Stimulated activated CD8-positive, alpha-beta memory T cell treated with anti-CD3 and anti-CD28 coated beads, Interleukin-2, amount 100 ng/mL, for 48 hours (primary cell): Measurements from ENCODE around the gene AP4E1.
"Not testable (repeated sequence)": the region's sequence is repeated elsewhere in the genome, so short reads cannot be mapped to it uniquely, and the experiment has no call there.

Experiments
- DNase-seq, 2 donors: peaks; one replicate each; pipeline ENCODE4 v3.0.0-alpha.2; 2020; ENCODE audit warnings: low read depth in 2 of 2

The AP4E1 gene

DNA sequence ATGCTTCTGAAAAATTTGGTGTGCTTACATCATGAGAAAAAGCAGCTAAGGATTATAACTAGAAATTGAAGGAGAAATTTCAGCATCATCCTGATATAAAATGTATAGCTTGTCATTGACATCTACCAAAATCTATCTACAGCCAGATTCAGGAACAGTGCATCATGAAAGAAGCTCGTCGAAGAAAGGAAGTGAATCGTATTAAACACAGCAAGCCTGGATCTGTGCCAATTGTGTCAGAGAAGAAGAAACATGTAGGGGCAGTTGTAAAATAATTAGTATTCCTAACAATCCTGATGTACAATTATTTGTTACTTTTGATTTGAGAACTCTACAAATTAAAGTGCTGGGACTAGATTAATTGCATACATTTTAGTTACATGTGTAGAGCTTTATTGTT is 37.2 kb downstream of the AP4E1 start:
- no peak for DNase-seq

DNA sequence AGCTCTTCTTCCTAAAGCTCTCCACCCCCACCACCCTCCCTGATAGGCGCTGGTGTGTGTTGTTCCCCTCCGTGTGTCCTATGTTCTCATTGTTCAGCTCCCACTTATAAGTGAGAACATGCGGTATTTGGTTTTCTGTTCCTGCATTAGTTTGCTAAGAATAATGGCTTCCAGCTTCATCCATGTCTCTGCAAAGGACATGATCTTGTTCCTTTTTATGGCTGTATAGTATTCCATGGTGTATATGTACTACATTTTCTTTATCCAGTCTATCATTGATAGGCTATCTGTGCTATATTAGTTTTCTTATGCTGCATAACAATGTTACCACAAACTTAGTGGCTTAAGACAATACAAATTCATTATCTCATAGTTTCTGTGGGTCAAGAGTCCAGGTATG is 42.3 kb downstream of the AP4E1 start:
- DNase-seq = not testable (repeated sequence)

- DNase-seq = no peak
These were observed 44.8 kb downstream of the AP4E1 start for GRCh38 chr15:50953302-50953701.

- DNase-seq = not testable (repeated sequence)
These were observed 46.4 kb downstream of the AP4E1 start for GRCh38 chr15:50954837-50955236.

DNA sequence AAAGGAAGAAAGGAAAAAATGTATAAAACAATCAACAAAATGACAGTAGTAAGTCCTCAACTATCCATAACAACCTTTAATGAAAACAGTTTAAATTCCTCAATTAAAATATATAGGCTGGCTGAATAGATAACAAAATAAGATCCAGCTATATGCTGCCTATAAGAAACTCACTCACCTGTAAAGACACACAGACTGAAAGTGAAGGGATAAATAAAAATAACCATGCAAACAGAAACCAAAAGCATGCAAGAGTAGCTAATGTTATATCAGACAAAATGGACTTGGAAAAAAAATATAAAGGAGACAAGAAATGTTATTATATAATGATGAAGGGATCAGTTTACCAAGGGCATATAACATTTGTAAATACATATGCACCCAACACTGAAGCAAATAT is 51.2 kb downstream of the AP4E1 start:
- no peak for DNase-seq

DNA sequence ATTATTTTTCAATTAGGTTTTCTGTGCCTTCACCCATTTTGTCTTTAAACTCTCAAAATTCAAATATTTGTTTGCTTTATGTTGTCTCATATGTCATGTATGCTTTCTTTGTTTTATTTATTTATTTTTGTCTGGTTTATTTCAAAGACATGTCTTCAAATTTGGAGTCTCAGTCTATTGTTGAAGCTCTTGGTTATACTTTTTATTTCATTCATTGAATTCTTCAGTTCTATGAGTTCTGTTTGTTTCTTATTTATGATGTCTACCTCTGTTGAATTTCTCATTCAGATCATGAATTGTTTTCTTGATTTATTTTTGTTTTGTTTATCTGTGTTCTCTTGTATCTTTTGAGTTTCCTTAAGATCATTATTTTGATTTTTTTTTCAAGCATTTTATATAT is 55.6 kb downstream of the AP4E1 start:
- DNase-seq = no peak

DNA sequence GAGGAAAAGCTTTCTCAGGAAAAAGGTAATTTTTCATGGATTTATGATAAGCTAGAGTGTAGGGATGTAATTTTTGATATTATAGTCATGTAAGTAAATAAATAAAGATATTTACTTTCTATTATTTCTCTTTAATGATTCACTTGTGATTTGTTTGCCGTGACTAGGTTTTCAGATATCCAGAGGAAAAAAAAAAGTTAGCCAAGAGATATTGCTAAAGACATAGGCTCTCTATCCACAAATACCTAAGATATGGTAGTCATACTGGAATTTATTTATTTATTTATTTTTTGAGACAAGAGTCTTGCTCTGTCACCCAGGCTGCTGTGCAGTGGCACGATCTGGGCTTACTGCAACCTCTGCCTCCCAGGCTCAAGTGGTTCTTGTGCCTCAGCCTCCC is 59.9 kb downstream of the AP4E1 start:
- no peak for DNase-seq

GRCh38 chr15:50970524-50970923 is 62.0 kb downstream of the AP4E1 start:
- no peak for DNase-seq

DNA sequence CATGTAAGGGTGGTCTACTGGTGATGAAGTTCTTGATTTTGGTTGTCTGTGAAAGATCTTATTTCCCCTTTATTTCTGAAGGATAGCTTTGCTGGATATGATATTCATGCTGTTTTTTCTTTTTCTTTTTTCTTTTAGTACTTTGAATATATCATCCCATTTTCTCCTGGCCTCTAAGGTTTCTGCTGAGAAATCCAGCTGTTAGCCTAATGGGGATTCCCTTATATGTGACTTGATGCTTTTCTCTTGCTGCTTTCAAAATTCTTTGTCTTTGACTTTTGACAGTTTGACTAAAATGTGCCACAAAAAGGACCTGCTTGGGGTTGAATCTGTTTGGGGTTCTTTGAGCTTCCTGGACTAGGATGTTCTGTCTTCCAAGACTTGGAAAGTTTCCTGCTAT is 62.6 kb downstream of the AP4E1 start:
- DNase-seq = no peak

GRCh38 chr15:50971542-50971941 is 63.1 kb downstream of the AP4E1 start:
- no peak for DNase-seq

- no peak for DNase-seq
These were observed 65.1 kb downstream of the AP4E1 start for GRCh38 chr15:50973605-50974004.

- DNase-seq = no peak
These were observed 68.7 kb downstream of the AP4E1 start for GRCh38 chr15:50977162-50977561.

- DNase-seq = no peak
These were observed 70.1 kb downstream of the AP4E1 start for GRCh38 chr15:50978580-50978979.

DNA sequence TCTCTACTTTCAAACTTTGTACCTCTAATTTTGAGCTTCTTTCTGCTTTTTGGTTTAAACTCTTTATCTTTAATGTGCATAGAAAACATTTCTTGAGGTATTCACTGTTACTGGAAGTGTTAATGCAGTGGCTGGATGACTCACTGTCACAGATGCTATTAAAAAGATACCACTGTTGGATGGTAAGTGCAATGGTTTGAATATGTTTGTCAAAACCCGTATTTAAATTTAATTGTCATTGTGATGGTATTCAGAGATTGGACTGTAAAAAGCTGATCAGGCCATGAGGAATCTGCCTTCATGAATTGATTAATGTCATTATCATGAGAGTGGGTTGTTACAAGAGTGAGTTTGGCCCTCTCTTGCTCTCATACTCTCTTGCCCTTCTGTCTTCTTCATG is 70.6 kb downstream of the AP4E1 start:
- no peak for DNase-seq

DNA sequence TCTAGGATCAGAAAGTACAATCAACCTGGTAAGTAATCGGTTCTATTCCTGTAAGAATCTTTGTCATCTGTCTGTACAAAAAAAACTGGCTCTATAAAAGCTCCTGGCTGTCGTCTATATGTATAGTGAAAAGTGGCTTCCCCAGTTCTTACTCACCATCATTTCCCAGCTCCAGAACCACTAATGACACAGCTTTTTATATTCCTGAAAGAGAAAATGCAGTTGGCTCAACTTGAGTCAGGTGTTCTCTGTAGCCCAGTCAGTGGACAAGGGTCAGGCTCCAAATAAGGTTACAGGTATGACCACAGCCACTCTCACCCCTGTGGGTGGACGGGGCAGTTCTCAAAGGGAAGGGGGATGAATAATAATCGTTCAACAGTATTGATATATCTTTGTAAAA is 85.1 kb downstream of the AP4E1 start:
- DNase-seq = no peak

GRCh38 chr15:50996641-50997040 is 88.2 kb downstream of the AP4E1 start:
- DNase-seq = no peak

- no peak for DNase-seq
These were observed 89.0 kb downstream of the AP4E1 start for GRCh38 chr15:50997371-50998051.

DNA sequence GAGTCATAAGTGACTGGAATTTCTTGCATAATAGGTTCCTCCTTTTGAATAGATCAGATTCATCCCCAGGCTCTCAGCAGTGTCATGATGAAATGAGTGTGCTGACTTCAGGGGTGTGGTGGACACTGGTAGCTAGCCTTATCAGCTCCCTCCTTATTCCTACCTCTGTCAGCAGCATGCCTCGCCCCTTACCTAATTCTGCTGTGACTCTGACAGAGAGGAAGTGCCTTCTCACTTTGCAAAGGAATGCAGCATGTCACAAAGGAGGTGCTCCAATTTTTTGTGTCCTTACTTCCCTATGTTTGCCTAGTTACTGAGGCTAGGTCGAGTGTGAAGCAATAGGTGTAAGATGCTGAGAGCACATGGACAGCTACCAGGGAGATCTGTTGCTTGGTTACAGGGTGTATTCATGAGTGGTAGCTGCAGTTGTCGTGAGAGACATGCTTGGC is 95.6 kb downstream of the AP4E1 start:
- no peak for DNase-seq

DNA sequence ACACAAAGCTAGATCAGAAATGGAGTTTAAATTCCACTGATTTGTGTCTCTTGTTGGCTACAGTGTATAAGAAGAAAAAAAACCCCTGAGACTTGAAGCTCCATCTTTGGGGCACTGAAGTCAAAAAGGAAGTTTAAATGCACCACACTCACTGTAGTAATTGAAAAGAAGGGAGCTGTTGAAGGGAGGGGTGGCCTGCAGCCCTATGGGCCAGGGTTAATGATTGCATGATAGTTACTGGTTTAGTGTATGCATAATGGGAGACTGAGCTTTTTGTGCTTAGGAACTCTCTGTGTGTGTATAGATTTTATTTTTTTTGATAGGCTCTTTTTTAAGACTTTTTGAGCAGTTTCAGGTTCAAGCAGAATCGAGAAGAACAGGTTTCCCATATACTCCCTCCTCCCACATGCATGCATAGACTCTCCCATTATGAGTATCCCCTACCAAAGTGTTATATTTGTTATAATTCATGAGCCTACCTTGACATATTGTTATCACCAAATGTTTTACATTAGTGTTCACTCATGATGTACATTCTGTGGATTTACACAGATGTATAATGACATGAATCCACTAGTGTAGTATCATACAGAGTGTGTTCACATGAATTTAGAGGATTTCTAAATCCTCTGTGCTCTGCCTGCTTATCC is 98.0 kb downstream of the AP4E1 start:
- no peak for DNase-seq

GRCh38 chr15:51007131-51007666 is 98.7 kb downstream of the AP4E1 start:
- DNase-seq = no peak

GRCh38 chr15:51011212-51011611 is 102.7 kb downstream of the AP4E1 start:
- no peak for DNase-seq

GRCh38 chr15:51016615-51017014 is 108.1 kb downstream of the AP4E1 start:
- no peak for DNase-seq

DNA sequence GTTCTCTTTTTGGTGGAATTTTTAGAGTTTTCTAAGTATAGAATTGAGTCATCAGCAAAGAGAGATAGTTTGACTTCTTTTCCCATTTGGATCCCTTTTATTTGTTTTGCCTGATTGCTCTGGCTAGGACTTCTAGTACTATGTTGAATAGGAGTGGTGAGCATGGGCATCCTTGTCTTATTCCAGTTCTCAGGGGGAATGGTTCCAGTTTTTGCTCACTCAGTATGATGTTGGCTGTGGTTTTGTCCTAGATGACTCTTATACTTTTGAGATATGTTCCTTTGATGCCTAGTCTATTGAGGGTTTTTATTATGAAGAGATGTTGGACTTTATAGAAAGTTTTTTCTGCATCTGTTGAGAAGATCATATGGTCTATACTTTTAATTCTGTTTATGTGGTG is 113.7 kb downstream of the AP4E1 start:
- no peak for DNase-seq
